ENCODE data around the gene CABLES2.
A peak's percentile ranks its signal among the peaks of the same experiment; 100 is the strongest.

The CABLES2 gene

GRCh38 chr20:62451156-62451767, 44.2 kb upstream of the CABLES2 start:
- ATAC-seq, result no peak
- no peak for TF ChIP-seq GLIS3 (CRISPR knock-in tag; IDR thresholded peaks at IDR 0.05)
- TF ChIP-seq CSDC2 (CRISPR knock-in tag; IDR thresholded peaks at IDR 0.05), result no peak
- TF ChIP-seq OSR1 (CRISPR knock-in tag; IDR thresholded peaks at IDR 0.05), result no peak
- TF ChIP-seq ZC3H10 (CRISPR knock-in tag; IDR thresholded peaks at IDR 0.05), result no peak
- TF ChIP-seq POU6F1 (CRISPR knock-in tag; IDR thresholded peaks at IDR 0.05; ENCODE audit: borderline replicate concordance, low read depth), result no peak
- no peak for TF ChIP-seq ZFP3 (CRISPR knock-in tag; IDR thresholded peaks at IDR 0.05)
- no peak for TF ChIP-seq ZNF8 (CRISPR knock-in tag; IDR thresholded peaks at IDR 0.05)
- TF ChIP-seq PATZ1 (CRISPR knock-in tag; IDR thresholded peaks at IDR 0.05; ENCODE audit: borderline replicate concordance), result no peak
- TF ChIP-seq BACH2 (CRISPR knock-in tag; IDR thresholded peaks at IDR 0.05; ENCODE audit: borderline replicate concordance), result no peak
- TF ChIP-seq TOX (CRISPR knock-in tag; IDR thresholded peaks at IDR 0.05; ENCODE audit: borderline replicate concordance), result no peak
- no peak for TF ChIP-seq ARNTL (CRISPR knock-in tag; IDR thresholded peaks at IDR 0.05; ENCODE audit: borderline replicate concordance, low read depth)
- no peak for TF ChIP-seq SNAI2 (CRISPR knock-in tag; IDR thresholded peaks at IDR 0.05)
- no peak for TF ChIP-seq TCF4 (CRISPR knock-in tag; IDR thresholded peaks at IDR 0.05; ENCODE audit: borderline replicate concordance)
- no peak for TF ChIP-seq PPARA (CRISPR knock-in tag; IDR thresholded peaks at IDR 0.05; ENCODE audit: borderline replicate concordance)
- TF ChIP-seq ZNF70 (CRISPR knock-in tag; IDR thresholded peaks at IDR 0.05), result no peak
- no peak for TF ChIP-seq RARB (CRISPR knock-in tag; IDR thresholded peaks at IDR 0.05)
- no peak for TF ChIP-seq ZNF565 (CRISPR knock-in tag; conservative IDR thresholded peaks at IDR 0.05; ENCODE audit: low read depth)

GRCh38 chr20:62449951-62450691, 43.0 kb upstream of the CABLES2 start:
- peak; percentile 36 for ATAC-seq
- TF ChIP-seq CSDC2 (CRISPR knock-in tag; IDR thresholded peaks at IDR 0.05), result no peak
- TF ChIP-seq BACH2 (CRISPR knock-in tag; IDR thresholded peaks at IDR 0.05; ENCODE audit: borderline replicate concordance), result no peak
- TF ChIP-seq GLIS3 (CRISPR knock-in tag; IDR thresholded peaks at IDR 0.05), result no peak
- no peak for TF ChIP-seq CREB5 (CRISPR knock-in tag; IDR thresholded peaks at IDR 0.05; ENCODE audit: low read depth)
- no peak for TF ChIP-seq ISL1 (CRISPR knock-in tag; IDR thresholded peaks at IDR 0.05)
- no peak for TF ChIP-seq TOX (CRISPR knock-in tag; IDR thresholded peaks at IDR 0.05; ENCODE audit: borderline replicate concordance)
- no peak for TF ChIP-seq TCF4 (CRISPR knock-in tag; IDR thresholded peaks at IDR 0.05; ENCODE audit: borderline replicate concordance)
- no peak for TF ChIP-seq ARNTL (CRISPR knock-in tag; IDR thresholded peaks at IDR 0.05; ENCODE audit: borderline replicate concordance, low read depth)
- TF ChIP-seq ZFP3 (CRISPR knock-in tag; IDR thresholded peaks at IDR 0.05), result no peak
- no peak for TF ChIP-seq PATZ1 (CRISPR knock-in tag; IDR thresholded peaks at IDR 0.05; ENCODE audit: borderline replicate concordance)
- TF ChIP-seq ZC3H10 (CRISPR knock-in tag; IDR thresholded peaks at IDR 0.05), result no peak
- no peak for TF ChIP-seq POU6F1 (CRISPR knock-in tag; IDR thresholded peaks at IDR 0.05; ENCODE audit: borderline replicate concordance, low read depth)
- no peak for TF ChIP-seq ZNF565 (CRISPR knock-in tag; conservative IDR thresholded peaks at IDR 0.05; ENCODE audit: low read depth)
- TF ChIP-seq ZFP30 (CRISPR knock-in tag; IDR thresholded peaks at IDR 0.05), result no peak
- TF ChIP-seq OSR1 (CRISPR knock-in tag; IDR thresholded peaks at IDR 0.05), result no peak
- no peak for TF ChIP-seq CSRNP3 (CRISPR knock-in tag; IDR thresholded peaks at IDR 0.05)
- TF ChIP-seq ZNF8 (CRISPR knock-in tag; IDR thresholded peaks at IDR 0.05), result no peak
- no peak for TF ChIP-seq ESRRG (CRISPR knock-in tag; IDR thresholded peaks at IDR 0.05)
- no peak for TF ChIP-seq RARB (CRISPR knock-in tag; IDR thresholded peaks at IDR 0.05)
- TF ChIP-seq PPARA (CRISPR knock-in tag; IDR thresholded peaks at IDR 0.05; ENCODE audit: borderline replicate concordance), result no peak

Data from SK-N-SH treated with all-trans-retinoic acid at 6 μM for 48 hours (cell line).